ENCODE results near the gene RAPH1. TPM values are rescaled to one million over a fixed set of nuclear protein-coding genes. Genes with fewer than 3 reads are reported as not detected.

The RAPH1 gene
- total and polyA plus RNA-seq, 9 of the 15 experiments (the other 6 are each of a cell fraction or from before 2014, with no cell fraction given), result 0.07 to 0.71 (median 0.27) TPM

GRCh38 chr2:203346612-203347011 is 188.5 kb downstream of the RAPH1 start:
- peaks cover 4 to 16% of the 10 kb centered on the region in 2 experiments; a peak in 3 of 5 replicates for H3K4me1 ChIP-seq (replicated peaks in 1 of 2; ENCODE audit: control insufficient read depth in 2 of 2, insufficient read depth in 2 of 2, low read length in 2 of 2)
- H3K9ac ChIP-seq (ENCODE audit: insufficient read depth in 1 of 2, low read depth in 2 of 2, low read length in 2 of 2), result peak overlapping the region in 1 of 2 experiments; percentile 35; a peak in 1 of 4 replicates
- no TSS peak for BruUV-seq (replicated peaks)
- no peaks in the 10 kb centered on the region for H3K36me3 ChIP-seq (ENCODE audit: control insufficient read depth, insufficient read depth, low read length)
- no peaks in the 10 kb centered on the region for H4K20me1 ChIP-seq (replicated peaks; ENCODE audit: control insufficient read depth, insufficient read depth, low read length)
- H3K4me3 ChIP-seq, result no peak overlapping the region
- in situ Hi-C loops (cut with MboI) (no loop called here), intact Hi-C loops (cut with micrococcal nuclease) (no loop called here)
- H3K9me1 ChIP-seq (ENCODE audit: control insufficient read depth, insufficient read depth, low read length), result no peaks in the 10 kb centered on the region
- 0% methylated on average over 1 of the region's 1 CpG for WGBS (ENCODE audit: insufficient coverage, low coverage, missing lambda C conversion rate)
- H3K27ac ChIP-seq (ENCODE audit: extremely low read depth, low read depth, low read length), result peak overlapping the region; percentile 66; the same call in 2 of the 3 replicates
- peak in 1 of 4 experiments; percentile 11 for DNase-seq (ENCODE audit: extremely low read depth in 1 of 4, low spot score in 3 of 4)
- H2AFZ ChIP-seq (ENCODE audit: low read depth, low read length), result peak overlapping the region; percentile 62
- H3K79me2 ChIP-seq (ENCODE audit: control insufficient read depth, insufficient read depth, low read length), result peaks cover 7% of the 10 kb centered on the region; the same call in 1 of the 3 replicates
- no peaks in the 10 kb centered on the region for H3K9me3 ChIP-seq (replicated peaks; ENCODE audit: control insufficient read depth, insufficient read depth, low read depth, low read length)
- CTCF ChIA-PET (ENCODE audit: low intra/inter-chr PET ratio), result no interaction called here
- ATAC-seq, result peak; percentile 76
- H3K4me2 ChIP-seq (ENCODE audit: insufficient read depth, low read length), result peak overlapping the region; percentile 44
- POLR2A ChIA-PET, result interaction anchor here (0.6 to 1.2 kb wide), 2 partner anchors 42 to 107 kb away, joined by 3 read pairs; no protein-coding TSS in a partner anchor
- H3K27me3 ChIP-seq (ENCODE audit: control insufficient read depth in 2 of 2, insufficient read depth in 2 of 2, low read length in 2 of 2), result no peaks in the 10 kb centered on the region
- peak; percentile 62 for FAIRE-seq
- TF ChIP-seq, protein P1, sequence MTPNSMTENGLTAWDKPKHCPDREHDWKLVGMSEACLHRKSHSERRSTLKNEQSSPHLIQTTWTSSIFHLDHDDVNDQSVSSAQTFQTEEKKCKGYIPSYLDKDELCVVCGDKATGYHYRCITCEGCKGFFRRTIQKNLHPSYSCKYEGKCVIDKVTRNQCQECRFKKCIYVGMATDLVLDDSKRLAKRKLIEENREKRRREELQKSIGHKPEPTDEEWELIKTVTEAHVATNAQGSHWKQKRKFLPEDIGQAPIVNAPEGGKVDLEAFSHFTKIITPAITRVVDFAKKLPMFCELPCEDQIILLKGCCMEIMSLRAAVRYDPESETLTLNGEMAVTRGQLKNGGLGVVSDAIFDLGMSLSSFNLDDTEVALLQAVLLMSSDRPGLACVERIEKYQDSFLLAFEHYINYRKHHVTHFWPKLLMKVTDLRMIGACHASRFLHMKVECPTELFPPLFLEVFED (CRISPR knock-in tag; conservative IDR thresholded peaks at IDR 0.05), result no peak
- TF ChIP-seq, protein P2, sequence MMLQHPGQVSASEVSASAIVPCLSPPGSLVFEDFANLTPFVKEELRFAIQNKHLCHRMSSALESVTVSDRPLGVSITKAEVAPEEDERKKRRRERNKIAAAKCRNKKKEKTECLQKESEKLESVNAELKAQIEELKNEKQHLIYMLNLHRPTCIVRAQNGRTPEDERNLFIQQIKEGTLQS (IDR thresholded peaks at IDR 0.05), result peak; percentile 68
- TF ChIP-seq, protein P2 (CRISPR knock-in tag; conservative IDR thresholded peaks at IDR 0.05), result no peak
- TF ChIP-seq DPF2 (IDR thresholded peaks at IDR 0.05), result peak; percentile 13; the same call in 1 of the 2 replicates
- TF ChIP-seq ELF1 (tag; IDR thresholded peaks at IDR 0.05), result 0 out of 2 replicates have a peak, but pooled peaks have one; percentile 16
- TF ChIP-seq E2F8 (IDR thresholded peaks at IDR 0.05; ENCODE audit: low read depth, partially characterized antibody), result no peak
- TF ChIP-seq ZNF830 (CRISPR knock-in tag; IDR thresholded peaks at IDR 0.05), result no peak
- TF ChIP-seq, protein P3, sequence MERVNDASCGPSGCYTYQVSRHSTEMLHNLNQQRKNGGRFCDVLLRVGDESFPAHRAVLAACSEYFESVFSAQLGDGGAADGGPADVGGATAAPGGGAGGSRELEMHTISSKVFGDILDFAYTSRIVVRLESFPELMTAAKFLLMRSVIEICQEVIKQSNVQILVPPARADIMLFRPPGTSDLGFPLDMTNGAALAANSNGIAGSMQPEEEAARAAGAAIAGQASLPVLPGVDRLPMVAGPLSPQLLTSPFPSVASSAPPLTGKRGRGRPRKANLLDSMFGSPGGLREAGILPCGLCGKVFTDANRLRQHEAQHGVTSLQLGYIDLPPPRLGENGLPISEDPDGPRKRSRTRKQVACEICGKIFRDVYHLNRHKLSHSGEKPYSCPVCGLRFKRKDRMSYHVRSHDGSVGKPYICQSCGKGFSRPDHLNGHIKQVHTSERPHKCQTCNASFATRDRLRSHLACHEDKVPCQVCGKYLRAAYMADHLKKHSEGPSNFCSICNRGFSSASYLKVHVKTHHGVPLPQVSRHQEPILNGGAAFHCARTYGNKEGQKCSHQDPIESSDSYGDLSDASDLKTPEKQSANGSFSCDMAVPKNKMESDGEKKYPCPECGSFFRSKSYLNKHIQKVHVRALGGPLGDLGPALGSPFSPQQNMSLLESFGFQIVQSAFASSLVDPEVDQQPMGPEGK (CRISPR knock-in tag; IDR thresholded peaks at IDR 0.05; ENCODE audit: borderline replicate concordance), result no peak
- TF ChIP-seq SMARCA4 (IDR thresholded peaks at IDR 0.05), result no peak
- TF ChIP-seq ZNF444 (CRISPR knock-in tag; IDR thresholded peaks at IDR 0.05), result no peak
- TF ChIP-seq GTF2F1 (IDR thresholded peaks at IDR 0.05; ENCODE audit: low read depth, low read length), result no peak
- TF ChIP-seq NFE2L1 (tag; IDR thresholded peaks at IDR 0.05; ENCODE audit: borderline replicate concordance, low read depth), result no peak
- no peak for TF ChIP-seq ZNF75A (CRISPR knock-in tag; IDR thresholded peaks at IDR 0.05)
- TF ChIP-seq HNRNPK (IDR thresholded peaks at IDR 0.05; ENCODE audit: low read depth, low read length, poor library complexity, severe bottlenecking), result no peak
- TF ChIP-seq TCF3 (CRISPR knock-in tag; IDR thresholded peaks at IDR 0.05), result no peak

Data from K562 (cell line).